PC-9 (cell line): ENCODE data around the gene ACTL7A. TPM values are rescaled to one million over a fixed set of nuclear protein-coding genes. Genes with fewer than 3 reads are reported as not detected.

Source experiments
- BruUV-seq: library from RNA; stranded (reverse); fragments of 400-500 nt; replicated peaks from 2 replicates; lab custom pipeline; 2021; lab: Mats Ljungman, UMichigan
- CTCF ChIA-PET: fragments of 300-600 bp; sonication (Branson Sonifier 250); formaldehyde crosslinking; loops from one replicate; lab custom pipeline; 2022; ENCODE audit warnings: antibody characterized with exemption; lab: Charles Lee
- POLR2A ChIA-PET: fragments of 300-600 bp; sonication (Branson Sonifier 250); formaldehyde crosslinking; loops from one replicate; lab custom pipeline; 2022; ENCODE audit warnings: antibody characterized with exemption; ENCODE audit not compliant: unreplicated experiment; lab: Charles Lee
- DNase-seq, 2 experiments: peaks; one replicate each; pipeline versions ENCODE4 v3.0.0 to v3.0.0-alpha.2; 2015 to 2022; ENCODE audit warnings: mixed read lengths in 1 of 2
- H2AFZ ChIP-seq: fragments of 200-600 bp; sonication (generic); 2 replicates; pipeline ENCODE4 v1.8.1; 2017; ENCODE audit warnings: antibody characterized with exemption
- H3F3A ChIP-seq: fragments of 200-600 bp; sonication (generic); 2 replicates; pipeline ENCODE4 v1.8.1; 2017; ENCODE audit warnings: antibody characterized with exemption, mild to moderate bottlenecking, low read depth; ENCODE audit not compliant: insufficient read depth
- H3K27ac ChIP-seq: fragments of 200-600 bp; sonication (generic); 2 replicates; pipeline ENCODE4 v1.6.1; 2016; ENCODE audit warnings: mixed run types
- H3K27me3 ChIP-seq: fragments of 200-600 bp; sonication (generic); 2 replicates; pipeline ENCODE4 v1.6.1; 2016; ENCODE audit warnings: low read depth, mixed run types; ENCODE audit not compliant: insufficient read depth
- H3K36me3 ChIP-seq: fragments of 200-600 bp; sonication (generic); 2 replicates; pipeline ENCODE4 v1.6.1; 2016; ENCODE audit warnings: low read depth, mixed run types
- H3K4me1 ChIP-seq: fragments of 200-600 bp; sonication (generic); replicated peaks from 2 replicates; pipeline ENCODE4 v1.6.1; 2016; ENCODE audit warnings: mixed run types; ENCODE audit not compliant: insufficient read depth
- H3K4me2 ChIP-seq: fragments of 200-600 bp; sonication (generic); 2 replicates; pipeline ENCODE4 v1.6.1; 2017; ENCODE audit warnings: mixed run types
- H3K4me3 ChIP-seq: fragments of 200-600 bp; sonication (generic); 2 replicates; pipeline ENCODE4 v1.6.1; 2016; ENCODE audit warnings: mixed run types
- H3K79me2 ChIP-seq: fragments of 200-600 bp; sonication (generic); 2 replicates; pipeline ENCODE4 v1.6.1; 2017; ENCODE audit warnings: low read depth, mixed run types
- H3K9me2 ChIP-seq: fragments of 200-600 bp; sonication (generic); 2 replicates; pipeline ENCODE4 v1.8.1; 2017; ENCODE audit warnings: mild to moderate bottlenecking; ENCODE audit not compliant: insufficient read depth
- H3K9me3 ChIP-seq: fragments of 200-600 bp; sonication (generic); 2 replicates; pipeline ENCODE4 v1.8.1; 2016; ENCODE audit warnings: low read depth; ENCODE audit not compliant: insufficient read depth
- H4K20me1 ChIP-seq: fragments of 200-600 bp; sonication (generic); 2 replicates; pipeline ENCODE4 v1.8.1; 2017; ENCODE audit not compliant: insufficient read depth
- EZH2 ChIP-seq: fragments of 200-600 bp; sonication (generic); IDR thresholded peaks from 2 replicates; pipeline ENCODE4 v1.8.0; 2017; ENCODE audit warnings: antibody characterized with exemption, low read depth
- intact Hi-C: fragments of 100-400 bp; cut with micrococcal nuclease; formaldehyde crosslinking; loops from one replicate; pipeline ENCODE4 v1.10.0; 2022; ENCODE audit not compliant: unreplicated experiment
- total RNA-seq: library from RNA; stranded (reverse); gene quantifications from 2 replicates; pipeline ENCODE4 v1.2.3, GENCODE V29; 2021
- TF ChIP-seq, protein P1 (sequence below): fragments of 200-600 bp; sonication (generic); conservative IDR thresholded peaks from 2 replicates; pipeline ENCODE4 v1.6.1; 2017; ENCODE audit warnings: mixed run types, antibody characterized with exemption, mild to moderate bottlenecking, moderate library complexity

Gene ACTL7A
- total RNA-seq, 1 experiment from 2014 or later, result not detected

DNA sequence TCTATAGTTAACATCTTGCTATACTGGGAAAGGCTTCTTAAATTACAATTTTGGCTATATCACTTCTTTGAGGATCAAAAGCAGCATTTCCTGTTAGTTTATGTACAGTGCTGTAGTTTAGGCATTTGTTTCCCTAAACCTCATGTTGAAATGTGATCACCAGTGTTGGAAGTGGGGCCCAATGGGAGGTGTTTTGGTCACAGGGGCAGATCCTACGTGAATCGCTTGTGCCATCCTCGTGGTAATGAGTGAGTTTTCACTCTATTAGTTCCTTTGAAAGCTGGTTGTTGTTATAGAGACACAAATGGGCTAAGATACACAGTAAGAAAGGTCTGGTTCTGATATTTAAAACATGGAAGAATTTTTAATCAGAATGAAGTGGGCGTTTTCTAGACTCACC, 5.8 kb downstream of the ACTL7A start:
- CTCF ChIA-PET, result no interaction called here

DNA sequence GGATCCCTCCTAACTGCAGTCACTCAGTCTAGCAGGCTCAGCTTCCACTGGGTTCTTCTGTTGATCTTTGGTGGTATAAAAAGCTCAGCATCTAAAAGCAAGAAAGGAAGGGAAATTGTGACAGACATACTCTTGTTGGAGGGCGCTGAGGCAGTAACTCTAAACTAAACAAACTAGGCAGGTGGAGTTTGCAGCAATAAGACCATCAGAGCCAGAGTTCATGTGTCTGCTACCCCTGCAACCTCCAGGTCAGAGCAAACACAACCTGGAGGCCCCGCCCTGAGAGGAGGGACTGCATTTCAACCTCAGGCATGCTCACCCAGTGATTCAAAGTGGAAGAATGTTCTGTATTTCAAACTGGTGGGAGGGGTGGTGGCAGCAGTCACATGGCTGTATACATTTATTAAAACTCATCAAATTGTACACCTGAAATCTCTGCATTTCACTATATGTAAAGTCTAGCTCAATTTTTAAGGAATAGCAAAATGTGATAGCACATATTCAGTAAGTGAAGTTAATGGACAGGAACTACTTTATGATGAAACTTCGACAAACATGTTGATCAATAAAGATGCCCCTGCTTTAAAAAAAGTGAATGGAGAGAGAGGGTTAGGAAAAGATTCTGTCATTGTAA, 7.1 kb downstream of the ACTL7A start:
- Histone ChIP-seq H2AFZ (no peak overlapping the region), H3K4me3 (no peak overlapping the region), H3K36me3 (0 out of 2 replicates have a peak, but pooled peaks cover 9% of the 10 kb centered on the region), H3K27me3 (no peaks in the 10 kb centered on the region), H3K27ac (peak overlapping the region; percentile 31; the same call in 1 of the 2 replicates), H3K4me2 (peak overlapping the region; percentile 37), H3K79me2 (no peaks in the 10 kb centered on the region), H3K9me3 (no peaks in the 10 kb centered on the region), H4K20me1 (no peaks in the 10 kb centered on the region), H3K9me2 (no peaks in the 10 kb centered on the region), H3K4me1 (peaks cover 21% of the 10 kb centered on the region), H3F3A (peaks cover 3% of the 10 kb centered on the region; the same call in 1 of the 2 replicates)
- peak; percentile 64 to 72 for DNase-seq
- no TSS peak for BruUV-seq
- ChIA-PET POLR2A (no interaction called here), CTCF (no interaction called here)
- TF ChIP-seq EZH2, result no peak
- TF ChIP-seq, protein P1, sequence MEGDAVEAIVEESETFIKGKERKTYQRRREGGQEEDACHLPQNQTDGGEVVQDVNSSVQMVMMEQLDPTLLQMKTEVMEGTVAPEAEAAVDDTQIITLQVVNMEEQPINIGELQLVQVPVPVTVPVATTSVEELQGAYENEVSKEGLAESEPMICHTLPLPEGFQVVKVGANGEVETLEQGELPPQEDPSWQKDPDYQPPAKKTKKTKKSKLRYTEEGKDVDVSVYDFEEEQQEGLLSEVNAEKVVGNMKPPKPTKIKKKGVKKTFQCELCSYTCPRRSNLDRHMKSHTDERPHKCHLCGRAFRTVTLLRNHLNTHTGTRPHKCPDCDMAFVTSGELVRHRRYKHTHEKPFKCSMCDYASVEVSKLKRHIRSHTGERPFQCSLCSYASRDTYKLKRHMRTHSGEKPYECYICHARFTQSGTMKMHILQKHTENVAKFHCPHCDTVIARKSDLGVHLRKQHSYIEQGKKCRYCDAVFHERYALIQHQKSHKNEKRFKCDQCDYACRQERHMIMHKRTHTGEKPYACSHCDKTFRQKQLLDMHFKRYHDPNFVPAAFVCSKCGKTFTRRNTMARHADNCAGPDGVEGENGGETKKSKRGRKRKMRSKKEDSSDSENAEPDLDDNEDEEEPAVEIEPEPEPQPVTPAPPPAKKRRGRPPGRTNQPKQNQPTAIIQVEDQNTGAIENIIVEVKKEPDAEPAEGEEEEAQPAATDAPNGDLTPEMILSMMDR, result no peak
- intact Hi-C loops, result no loop called here

More for the DNA sequence above, 5.8 kb downstream of the ACTL7A start:
- Histone ChIP-seq H3F3A (peaks cover 3% of the 10 kb centered on the region; the same call in 1 of the 2 replicates), H2AFZ (no peak overlapping the region), H3K9me3 (no peaks in the 10 kb centered on the region), H3K27ac (no peak overlapping the region), H4K20me1 (no peaks in the 10 kb centered on the region), H3K79me2 (no peaks in the 10 kb centered on the region), H3K27me3 (no peaks in the 10 kb centered on the region), H3K4me1 (peaks cover 21% of the 10 kb centered on the region), H3K4me2 (no peak overlapping the region), H3K9me2 (no peaks in the 10 kb centered on the region), H3K36me3 (0 out of 2 replicates have a peak, but pooled peaks cover 6% of the 10 kb centered on the region), H3K4me3 (no peak overlapping the region)
- BruUV-seq, result no TSS peak
- intact Hi-C loops, result no loop called here
- POLR2A ChIA-PET, result no interaction called here
- no peak for DNase-seq
- TF ChIP-seq, protein P1, result no peak
- TF ChIP-seq EZH2, result no peak

DNA sequence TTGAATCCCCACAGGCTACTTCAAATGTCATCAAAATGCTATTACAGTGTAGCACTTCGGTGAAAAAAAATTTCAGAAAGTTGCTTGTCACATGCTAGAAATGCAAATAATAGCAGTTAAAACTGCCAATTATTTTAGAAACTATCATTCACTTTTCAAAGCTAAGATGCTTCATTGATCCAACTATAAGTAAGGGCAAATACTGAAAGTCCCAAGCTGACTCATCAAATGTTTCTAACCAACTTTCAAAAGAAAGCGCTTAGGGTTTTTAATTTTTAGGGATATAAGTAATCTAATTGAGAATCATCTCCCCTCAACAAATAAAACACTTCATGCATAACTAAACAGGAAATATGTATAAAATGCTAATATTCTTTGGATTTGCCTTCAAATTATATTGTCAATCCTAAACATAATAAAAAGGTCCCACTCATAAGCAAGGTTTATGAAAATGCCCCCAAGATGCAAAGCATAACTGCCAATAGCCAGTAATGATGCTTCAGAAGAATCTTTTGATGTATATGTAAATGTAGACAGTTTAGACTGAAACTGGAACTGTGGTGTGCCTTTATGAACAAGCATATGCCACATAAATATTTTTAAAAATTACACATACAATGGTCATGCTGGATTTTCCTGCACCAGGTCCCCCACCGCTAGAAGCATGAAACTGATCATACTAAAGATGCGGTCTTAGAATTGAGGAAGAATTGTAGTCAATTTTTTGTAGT, 12.2 kb downstream of the ACTL7A start:
- no peak overlapping the region for H3K4me3 ChIP-seq
- no peak for DNase-seq
- no peaks in the 10 kb centered on the region for H3K9me2 ChIP-seq
- H3K27ac ChIP-seq, result no peak overlapping the region
- TF ChIP-seq EZH2, result no peak
- TF ChIP-seq, protein P1, result no peak
- no peak overlapping the region for H2AFZ ChIP-seq
- CTCF ChIA-PET, result no interaction called here
- H4K20me1 ChIP-seq, result no peaks in the 10 kb centered on the region
- peaks cover 15% of the 10 kb centered on the region; the same call in 1 of the 2 replicates for H3K36me3 ChIP-seq
- peaks cover 9% of the 10 kb centered on the region for H3K4me1 ChIP-seq
- 0 out of 2 replicates have a peak, but pooled peaks cover 3% of the 10 kb centered on the region for H3F3A ChIP-seq
- no peaks in the 10 kb centered on the region for H3K27me3 ChIP-seq
- H3K79me2 ChIP-seq, result no peaks in the 10 kb centered on the region
- no TSS peak for BruUV-seq
- intact Hi-C loops, result no loop called here
- no peaks in the 10 kb centered on the region for H3K9me3 ChIP-seq
- POLR2A ChIA-PET, result interaction anchor here (0.7 kb wide), 1 partner anchor 59 kb away, joined by 3 read pairs; no protein-coding TSS in a partner anchor
- no peak overlapping the region for H3K4me2 ChIP-seq
